PFSK-1 (cell line): ENCODE data around the gene RET.
A peak's percentile ranks its signal among the peaks of the same experiment; 100 is the strongest.

Source experiments
- FOXP2 ChIP-seq: optimal IDR thresholded peaks from 2 replicates; pipeline ENCODE3; 2011; ENCODE audit warnings: borderline replicate concordance, control low read depth, inconsistent platforms; ENCODE audit not compliant: insufficient read depth; ENCODE audit errors: extremely low read length, extremely low read depth
- POLR2AphosphoS5 ChIP-seq: IDR thresholded peaks from 2 replicates; pipeline ENCODE4 v1.6.1; 2012; ENCODE audit warnings: low read depth, mild to moderate bottlenecking, control low read depth, low read length, moderate library complexity
- REST ChIP-seq, 2 experiments: IDR thresholded peaks; 2 replicates each; pipeline versions ENCODE4 v1.6.1 to v1.8.0; 2011 to 2012; ENCODE audit warnings: low read depth in 2 of 2, low read length in 2 of 2, control low read depth in 1 of 2, inconsistent platforms in 1 of 2, mild to moderate bottlenecking in 1 of 2, moderate library complexity in 1 of 2; ENCODE audit not compliant: insufficient read depth in 1 of 2
- SIN3A ChIP-seq: IDR thresholded peaks from 2 replicates; pipeline ENCODE4 v1.6.1; 2012; ENCODE audit warnings: mild to moderate bottlenecking, low read length, moderate library complexity, borderline replicate concordance; ENCODE audit not compliant: insufficient read depth
- TAF1 ChIP-seq: IDR thresholded peaks from 2 replicates; pipeline ENCODE4 v1.6.1; 2012; ENCODE audit warnings: low read length, control low read depth, borderline replicate concordance; ENCODE audit not compliant: insufficient read depth

RET gene

GRCh38 chr10:43043342-43043772 lies 33.5 kb upstream of the RET start:
- TF ChIP-seq REST (IDR thresholded peaks at IDR 0.05; ENCODE audit: insufficient read depth in 1 of 2, low read depth in 2 of 2, low read length in 2 of 2) (no peak), POLR2AphosphoS5 (no peak), FOXP2 (no peak), SIN3A (no peak), TAF1 (no peak)

- no peak for TF ChIP-seq TAF1
- no peak for TF ChIP-seq SIN3A
- no peak for TF ChIP-seq FOXP2
- TF ChIP-seq POLR2AphosphoS5 = no peak
- TF ChIP-seq REST (IDR thresholded peaks at IDR 0.05; ENCODE audit: insufficient read depth in 1 of 2, low read depth in 2 of 2, low read length in 2 of 2) = no peak
These were observed 33.0 kb upstream of the RET start for GRCh38 chr10:43043773-43044447.

- no peak for TF ChIP-seq POLR2AphosphoS5
- TF ChIP-seq TAF1 = no peak
- TF ChIP-seq FOXP2 = no peak
- TF ChIP-seq REST (IDR thresholded peaks at IDR 0.05; ENCODE audit: insufficient read depth in 1 of 2, low read depth in 2 of 2, low read length in 2 of 2) = no peak
- TF ChIP-seq SIN3A = no peak
These were observed 32.4 kb upstream of the RET start for GRCh38 chr10:43044448-43044921.

GRCh38 chr10:43044961-43045621 lies 31.8 kb upstream of the RET start:
- peak in 1 of 2 experiments; percentile 24; a peak in 1 of 4 replicates for TF ChIP-seq REST (IDR thresholded peaks at IDR 0.05; ENCODE audit: insufficient read depth in 1 of 2, low read depth in 2 of 2, low read length in 2 of 2)
- TF ChIP-seq POLR2AphosphoS5 = no peak
